Body of pancreas (tissue), 4 donors: ENCODE results near the gene AVPR1B. TPM values are rescaled to one million over a fixed set of nuclear protein-coding genes. Genes with fewer than 3 reads are reported as not detected.

Source experiments
- ATAC-seq: fragments of 150-250 bp; one replicate; pipeline ENCODE4 v1.9.1; 2016
- DNase-seq, 4 donors: peaks; one replicate each; pipeline ENCODE4 v3.0.0-alpha.2; 2019
- H3K27ac ChIP-seq, 4 donors: fragments of 200-600 bp; sonication (generic); 1 replicate in 3 of 4; 2 replicates in 1 of 4; pipeline versions ENCODE4 v1.5.1 to v1.6.1; 2016 to 2019; ENCODE audit warnings: mild to moderate bottlenecking in 1 of 4, mixed read lengths in 1 of 4, moderate library complexity in 1 of 4
- H3K27me3 ChIP-seq, 2 donors: fragments of 200-600 bp; sonication (generic); one replicate each; pipeline ENCODE4 v1.6.0; 2016; ENCODE audit warnings: mild to moderate bottlenecking in 1 of 2
- H3K36me3 ChIP-seq, 2 donors: fragments of 200-600 bp; sonication (generic); replicated peaks in 1 of 2; 2 replicates each; pipeline ENCODE4 v1.5.1; 2016; ENCODE audit warnings: low read depth in 2 of 2; ENCODE audit not compliant: insufficient read depth in 1 of 2
- H3K4me1 ChIP-seq: fragments of 200-600 bp; sonication (generic); one replicate; pipeline ENCODE4 v1.6.0; 2016
- H3K4me3 ChIP-seq, 2 donors: fragments of 200-600 bp; sonication (generic); 1 replicate in 1 of 2; 2 replicates in 1 of 2; pipeline ENCODE4 v1.5.1; 2016 to 2019
- H3K9me3 ChIP-seq, 3 donors: fragments of 200-600 bp; sonication (generic); 1 replicate in 2 of 3; 2 replicates in 1 of 3; pipeline ENCODE4 v1.5.1; 2016
- POLR2A ChIP-seq, 3 donors: fragments of 450-650 bp; IDR thresholded peaks; one replicate each; pipeline ENCODE4 v1.6.1; 2016; ENCODE audit warnings: antibody characterized with exemption in 3 of 3, mild to moderate bottlenecking in 2 of 3
- WGBS, 2 donors: methylation state at CpG; one replicate each; pipeline ENCODE4 v1.1.5; 2017; 5-methylcytosine and 5-hydroxymethylcytosine counted together
- intact Hi-C: fragments of 100-400 bp; cut with DNase I; formaldehyde crosslinking; loops from one replicate; pipeline ENCODE4 v1.15.1; 2023
- total RNA-seq, 2 donors: library from RNA; depleted of rRNA; stranded (reverse); fragments of >200 nt; gene quantifications; one replicate each; pipeline ENCODE4 v1.1.0, GENCODE V29; 2016
- TF ChIP-seq, protein P1 (sequence below), 7 experiments: fragments of 450-650 bp in 4 of 7; fragments of 200-600 bp in 3 of 7; sonication (generic) in 3 of 7; IDR thresholded peaks; one replicate each; pipeline ENCODE4 v1.5.1; 2016 to 2019; ENCODE audit warnings: antibody characterized with exemption in 7 of 7

The AVPR1B gene
- total RNA-seq, 2 donors from 2014 or later: 0.78 TPM; not detected in 1

DNA sequence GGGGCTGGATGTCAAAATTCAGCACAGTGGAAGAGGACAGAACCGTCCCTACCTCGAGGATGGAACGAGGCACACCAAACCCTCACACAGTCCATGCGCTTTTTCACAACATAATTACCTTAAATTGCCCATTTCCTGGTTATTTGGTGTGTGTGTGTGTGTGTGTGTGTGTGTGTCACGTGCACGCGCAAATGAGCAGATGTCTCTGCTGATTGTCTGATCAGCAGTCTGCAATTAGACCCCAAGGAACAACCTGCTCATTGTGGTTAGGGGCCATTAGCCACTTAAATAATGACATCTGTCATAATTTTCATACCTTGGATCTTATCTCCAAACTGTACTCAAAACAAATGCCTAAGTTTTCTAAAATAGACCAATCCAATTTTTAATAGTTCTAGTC lies 23.2 kb downstream of the AVPR1B start:
- no peaks in the 10 kb centered on the region for H3K36me3 ChIP-seq
- no peak overlapping the region for H3K4me3 ChIP-seq
- DNase-seq (no peak), ATAC-seq (no peak)
- H3K27ac ChIP-seq: no peak overlapping the region
- no peaks in the 10 kb centered on the region for H3K4me1 ChIP-seq
- 29 to 34% methylated on average over 7 of the region's 7 CpGs for WGBS, 2 donors
- TF ChIP-seq POLR2A (IDR thresholded peaks at IDR 0.05): no peak
- TF ChIP-seq, protein P1, sequence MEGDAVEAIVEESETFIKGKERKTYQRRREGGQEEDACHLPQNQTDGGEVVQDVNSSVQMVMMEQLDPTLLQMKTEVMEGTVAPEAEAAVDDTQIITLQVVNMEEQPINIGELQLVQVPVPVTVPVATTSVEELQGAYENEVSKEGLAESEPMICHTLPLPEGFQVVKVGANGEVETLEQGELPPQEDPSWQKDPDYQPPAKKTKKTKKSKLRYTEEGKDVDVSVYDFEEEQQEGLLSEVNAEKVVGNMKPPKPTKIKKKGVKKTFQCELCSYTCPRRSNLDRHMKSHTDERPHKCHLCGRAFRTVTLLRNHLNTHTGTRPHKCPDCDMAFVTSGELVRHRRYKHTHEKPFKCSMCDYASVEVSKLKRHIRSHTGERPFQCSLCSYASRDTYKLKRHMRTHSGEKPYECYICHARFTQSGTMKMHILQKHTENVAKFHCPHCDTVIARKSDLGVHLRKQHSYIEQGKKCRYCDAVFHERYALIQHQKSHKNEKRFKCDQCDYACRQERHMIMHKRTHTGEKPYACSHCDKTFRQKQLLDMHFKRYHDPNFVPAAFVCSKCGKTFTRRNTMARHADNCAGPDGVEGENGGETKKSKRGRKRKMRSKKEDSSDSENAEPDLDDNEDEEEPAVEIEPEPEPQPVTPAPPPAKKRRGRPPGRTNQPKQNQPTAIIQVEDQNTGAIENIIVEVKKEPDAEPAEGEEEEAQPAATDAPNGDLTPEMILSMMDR (IDR thresholded peaks at IDR 0.05): no peak
- H3K27me3 ChIP-seq: no peaks in the 10 kb centered on the region
- no peaks in the 10 kb centered on the region for H3K9me3 ChIP-seq
- intact Hi-C loops: no loop called here

DNA sequence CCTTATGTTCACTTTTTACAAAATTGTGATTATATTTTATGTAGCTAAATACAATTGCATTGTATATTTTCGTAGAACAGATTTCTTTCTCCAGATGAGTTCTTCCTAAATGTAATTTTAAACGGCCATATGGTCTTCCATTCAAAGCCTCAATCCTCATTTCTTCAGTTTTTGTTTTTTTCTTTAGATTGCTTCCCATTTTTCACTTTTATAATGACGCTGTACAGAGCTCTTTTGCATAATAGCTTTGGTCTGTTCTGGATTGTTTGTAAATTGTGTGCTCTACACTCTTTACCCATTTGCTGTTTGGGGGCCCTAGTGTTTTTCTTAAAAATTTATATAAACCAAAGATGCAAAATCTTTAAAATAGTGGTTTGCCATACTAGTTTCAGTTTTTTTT lies 27.8 kb downstream of the AVPR1B start:
- intact Hi-C loops: no loop called here
- no peak for DNase-seq
- no peaks in the 10 kb centered on the region for H3K27me3 ChIP-seq
- no peaks in the 10 kb centered on the region for H3K9me3 ChIP-seq
- H3K36me3 ChIP-seq: no peaks in the 10 kb centered on the region
- ATAC-seq: no peak
- H3K4me3 ChIP-seq: no peak overlapping the region
- no peak for TF ChIP-seq POLR2A (IDR thresholded peaks at IDR 0.05)
- TF ChIP-seq, protein P1 (IDR thresholded peaks at IDR 0.05): no peak
- H3K4me1 ChIP-seq: no peaks in the 10 kb centered on the region
- 53 to 71% methylated on average over 3 of the region's 3 CpGs for WGBS, 2 donors
- H3K27ac ChIP-seq: no peak overlapping the region

DNA sequence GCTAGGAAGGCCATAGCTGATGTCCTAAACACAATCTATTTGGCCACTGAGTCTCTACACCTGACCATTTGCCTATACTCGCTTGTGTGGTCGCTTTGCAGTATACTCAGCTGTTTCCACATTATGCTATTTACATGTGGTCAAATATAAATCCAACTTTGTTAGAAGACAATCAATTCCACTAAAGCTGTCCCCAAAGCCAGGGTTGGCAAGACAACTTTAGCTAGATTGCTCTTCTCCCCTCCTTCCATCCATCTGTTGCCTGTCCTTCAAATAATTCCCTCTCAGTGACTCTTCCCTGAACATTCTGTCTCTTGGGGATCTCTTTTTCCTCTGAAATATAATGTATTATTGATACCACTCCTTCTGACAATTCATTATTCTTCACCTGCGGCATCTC lies 30.1 kb downstream of the AVPR1B start:
- TF ChIP-seq, protein P1 (IDR thresholded peaks at IDR 0.05): no peak
- TF ChIP-seq POLR2A (IDR thresholded peaks at IDR 0.05): no peak
- Histone ChIP-seq H3K27ac (no peak overlapping the region), H3K27me3 (no peaks in the 10 kb centered on the region), H3K9me3 (no peaks in the 10 kb centered on the region), H3K36me3 (no peaks in the 10 kb centered on the region), H3K4me3 (no peak overlapping the region), H3K4me1 (no peaks in the 10 kb centered on the region)
- ATAC-seq (no peak), DNase-seq (no peak)
- WGBS, 2 donors: 85 to 95% methylated on average over 3 of the region's 3 CpGs
- intact Hi-C loops: no loop called here

DNA sequence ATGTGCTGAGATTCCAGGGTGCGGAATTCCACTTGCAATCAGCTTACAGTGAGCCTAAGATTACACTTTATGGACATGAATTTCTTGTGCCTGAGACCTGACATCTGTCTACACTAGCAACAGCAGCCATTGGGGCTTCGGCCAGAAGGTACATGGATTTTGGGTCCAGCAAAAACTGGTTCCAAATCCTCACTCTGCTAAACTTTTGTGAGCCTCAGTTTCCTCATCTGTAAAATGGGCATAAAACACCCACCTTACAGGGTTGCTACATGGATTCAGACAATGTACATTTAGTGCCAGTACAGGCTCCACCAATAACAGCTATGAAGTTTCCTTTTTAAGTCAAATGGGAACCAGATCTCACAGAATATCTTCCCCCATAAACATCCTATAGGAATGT lies 33.4 kb downstream of the AVPR1B start:
- Histone ChIP-seq H3K27ac (no peak overlapping the region), H3K9me3 (no peaks in the 10 kb centered on the region), H3K4me1 (no peaks in the 10 kb centered on the region), H3K36me3 (no peaks in the 10 kb centered on the region), H3K4me3 (no peak overlapping the region), H3K27me3 (no peaks in the 10 kb centered on the region)
- intact Hi-C loops: no loop called here
- TF ChIP-seq, protein P1 (IDR thresholded peaks at IDR 0.05): no peak
- TF ChIP-seq POLR2A (IDR thresholded peaks at IDR 0.05): no peak
- 89% methylated on average over 2 of the region's 2 CpGs for WGBS, 2 donors
- ATAC-seq (no peak), DNase-seq (no peak)

DNA sequence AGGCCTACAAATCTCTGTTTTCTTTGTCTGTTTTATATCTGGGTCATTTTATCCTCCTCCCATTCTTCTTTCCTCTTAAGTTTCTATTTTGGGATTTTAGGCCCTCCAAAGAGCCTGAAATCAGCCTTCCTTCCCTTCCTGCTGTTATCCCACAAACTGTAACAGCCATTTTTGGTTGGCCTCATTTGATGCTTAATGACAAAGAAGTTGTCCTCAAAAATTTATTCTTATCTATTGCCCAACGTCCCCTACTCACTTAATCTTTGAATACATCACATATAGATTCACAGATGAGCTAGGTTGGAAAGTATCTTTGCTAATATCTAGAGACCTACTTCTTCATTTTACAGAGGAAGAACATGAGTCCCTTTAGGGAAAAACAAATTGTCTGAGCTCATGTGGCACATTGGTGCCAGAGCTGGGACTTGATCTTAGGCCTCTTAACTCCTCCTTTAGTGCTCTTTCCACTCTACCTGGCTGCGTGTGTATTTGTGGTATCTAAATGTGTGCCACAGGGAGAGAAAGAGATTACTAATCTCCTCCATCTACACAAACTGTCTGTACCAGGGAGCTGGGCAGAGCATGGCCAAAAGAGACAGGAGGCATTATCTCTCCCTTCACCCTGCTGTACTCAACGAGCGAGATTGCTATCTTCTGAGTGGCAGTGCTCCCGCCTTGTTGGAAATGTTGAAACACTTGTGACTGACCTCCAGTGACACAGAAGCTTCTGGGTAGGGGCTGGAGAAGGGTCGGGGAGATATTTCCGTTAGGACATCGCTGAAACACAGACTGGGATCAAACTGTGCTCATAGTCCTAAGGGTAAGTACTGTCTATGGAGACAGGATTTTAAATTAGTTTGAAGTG lies 34.1 kb downstream of the AVPR1B start:
- ATAC-seq: no peak
- no peak for DNase-seq
- TF ChIP-seq, protein P1 (IDR thresholded peaks at IDR 0.05): no peak
- TF ChIP-seq POLR2A (IDR thresholded peaks at IDR 0.05): no peak
- WGBS, 2 donors: 52 to 66% methylated on average over 8 of the region's 8 CpGs
- Histone ChIP-seq H3K9me3 (no peaks in the 10 kb centered on the region), H3K4me3 (no peak overlapping the region), H3K4me1 (no peaks in the 10 kb centered on the region), H3K27ac (no peak overlapping the region), H3K36me3 (no peaks in the 10 kb centered on the region), H3K27me3 (no peaks in the 10 kb centered on the region)
- intact Hi-C loops: no loop called here
